H1 (cell line): ENCODE results near the gene HOXB5. TPM values are rescaled to one million over a fixed set of nuclear protein-coding genes. Genes with fewer than 3 reads are reported as not detected.

Source experiments
- CTCF ChIA-PET: fragments of 300-600 bp; sonication (Branson Sonifier 250); formaldehyde crosslinking; loops from one replicate; lab custom pipeline; 2021; ENCODE audit not compliant: partially characterized antibody; lab: Charles Lee
- POLR2A ChIA-PET: fragments of 300-600 bp; sonication (Branson Sonifier 250); formaldehyde crosslinking; loops from one replicate; lab custom pipeline; 2021; ENCODE audit warnings: inconsistent platforms; ENCODE audit not compliant: partially characterized antibody; lab: Charles Lee
- DNase-seq, 2 experiments: peaks; one replicate each; pipeline versions ENCODE4 v3.0.0 to v3.0.0-alpha.2; 2010 to 2022; ENCODE audit warnings: low spot score in 2 of 2, low read depth in 1 of 2, mixed read lengths in 1 of 2
- FAIRE-seq: peaks from 2 replicates; lab custom pipeline; 2011; peaks lifted over from hg19 to GRCh38; lab: Jason Lieb, UNC
- H2AFZ ChIP-seq: 2 replicates; pipeline ENCODE4 v1.8.1; 2012; ENCODE audit warnings: low read length, inconsistent platforms
- H2AK5ac ChIP-seq: 2 replicates; pipeline ENCODE4 v1.6.1; 2013; ENCODE audit warnings: low read depth, low read length
- H2BK120ac ChIP-seq: replicated peaks from 2 replicates; pipeline ENCODE3; 2013; ENCODE audit warnings: low read depth, low read length, inconsistent platforms
- H2BK12ac ChIP-seq: 2 replicates; pipeline ENCODE4 v1.6.1; 2013; ENCODE audit warnings: low read depth, low read length
- H2BK15ac ChIP-seq: 2 replicates; pipeline ENCODE4 v1.6.1; 2013; ENCODE audit warnings: low read length
- H2BK20ac ChIP-seq: 2 replicates; pipeline ENCODE4 v1.6.1; 2013; ENCODE audit warnings: low read length
- H2BK5ac ChIP-seq: 2 replicates; pipeline ENCODE4 v1.6.1; 2013; ENCODE audit warnings: low read depth, low read length
- H3K14ac ChIP-seq: 2 replicates; pipeline ENCODE4 v1.6.1; 2013; ENCODE audit warnings: inconsistent platforms; ENCODE audit not compliant: insufficient read length
- H3K18ac ChIP-seq: 2 replicates; pipeline ENCODE4 v1.6.1; 2013; ENCODE audit warnings: low read length; ENCODE audit errors: extremely low read depth
- H3K23ac ChIP-seq: 2 replicates; pipeline ENCODE4 v1.6.1; 2013; ENCODE audit warnings: inconsistent platforms; ENCODE audit not compliant: insufficient read length
- H3K23me2 ChIP-seq: 2 replicates; pipeline ENCODE4 v1.6.1; 2013; ENCODE audit warnings: low read depth, low read length
- H3K27ac ChIP-seq: 2 replicates; pipeline ENCODE4 v1.6.1; 2011; ENCODE audit warnings: low read depth, low read length, inconsistent platforms
- H3K27me3 ChIP-seq, 4 experiments: replicated peaks in 1 of 4; 1 replicate in 1 of 4; 2 replicates in 3 of 4; pipeline versions ENCODE4 v1.6.1 to v1.8.1; 2011 to 2013; ENCODE audit warnings: low read length in 3 of 4, mild to moderate bottlenecking in 3 of 4, inconsistent platforms in 2 of 4, mixed read lengths in 2 of 4, moderate library complexity in 1 of 4; ENCODE audit not compliant: control insufficient read depth in 3 of 4, insufficient read depth in 3 of 4; ENCODE audit errors: extremely low read depth in 1 of 4
- H3K36me3 ChIP-seq, 4 experiments: 2 replicates each; pipeline versions ENCODE4 v1.6.1 to v1.8.1; 2011 to 2013; ENCODE audit warnings: mild to moderate bottlenecking in 4 of 4, low read length in 3 of 4, moderate library complexity in 2 of 4, control low read depth in 1 of 4, inconsistent platforms in 1 of 4; ENCODE audit not compliant: insufficient read depth in 4 of 4, control insufficient read depth in 2 of 4
- H3K4ac ChIP-seq: replicated peaks from 2 replicates; pipeline ENCODE3; 2013; ENCODE audit warnings: low read length, low read depth, mixed read lengths, inconsistent platforms; ENCODE audit not compliant: insufficient read length
- H3K4me1 ChIP-seq, 4 experiments: replicated peaks in 1 of 4; 1 replicate in 1 of 4; 2 replicates in 3 of 4; pipeline versions ENCODE4 v1.6.1 to v1.8.1; 2011 to 2013; ENCODE audit warnings: low read length in 3 of 4, inconsistent platforms in 2 of 4, mixed read lengths in 1 of 4; ENCODE audit not compliant: insufficient read depth in 4 of 4, control insufficient read depth in 3 of 4
- H3K4me2 ChIP-seq, 2 experiments: 2 replicates each; pipeline versions ENCODE4 v1.6.1 to v1.8.1; 2011 to 2013; ENCODE audit warnings: low read depth in 2 of 2, low read length in 2 of 2, control low read depth in 1 of 2, inconsistent platforms in 1 of 2, mild to moderate bottlenecking in 1 of 2; ENCODE audit not compliant: insufficient read depth in 1 of 2
- H3K4me3 ChIP-seq, 4 experiments: fragments of 200-600, 300-600 bp in 1 of 4; sonication (generic), shearing (Covaris generic), sonication (Bioruptor Twin) in 1 of 4; 2 replicates each; pipeline versions ENCODE4 v1.5.1 to v1.8.1; 2011 to 2016; ENCODE audit warnings: low read length in 4 of 4, low read depth in 3 of 4, control low read depth in 2 of 4, inconsistent platforms in 2 of 4, mild to moderate bottlenecking in 2 of 4, mixed read lengths in 1 of 4, moderate library complexity in 1 of 4; ENCODE audit not compliant: insufficient read depth in 2 of 4; ENCODE audit errors: extremely low read depth in 1 of 4
- H3K56ac ChIP-seq: replicated peaks from 2 replicates; pipeline ENCODE3; 2013; ENCODE audit warnings: low read depth, mild to moderate bottlenecking, mixed read lengths, low read length, inconsistent platforms; ENCODE audit not compliant: insufficient read length
- H3K79me1 ChIP-seq: 2 replicates; pipeline ENCODE4 v1.6.1; 2013; ENCODE audit warnings: low read depth, low read length, control low read depth
- H3K79me2 ChIP-seq, 2 experiments: 2 replicates each; pipeline versions ENCODE4 v1.6.1 to v1.8.1; 2012 to 2013; ENCODE audit warnings: low read length in 2 of 2, mild to moderate bottlenecking in 2 of 2, inconsistent platforms in 1 of 2; ENCODE audit not compliant: insufficient read depth in 2 of 2, control insufficient read depth in 1 of 2
- H3K9ac ChIP-seq, 4 experiments: replicated peaks in 1 of 4; 1 replicate in 1 of 4; 2 replicates in 3 of 4; pipeline versions ENCODE4 v1.6.1 to v1.8.1; 2011 to 2013; ENCODE audit warnings: low read depth in 3 of 4, low read length in 3 of 4, control low read depth in 2 of 4, mild to moderate bottlenecking in 2 of 4, moderate library complexity in 2 of 4, inconsistent platforms in 1 of 4; ENCODE audit errors: extremely low read depth in 1 of 4
- H3K9me3 ChIP-seq, 2 experiments: 2 replicates each; pipeline versions ENCODE4 v1.6.1 to v1.8.1; 2012 to 2013; ENCODE audit warnings: mild to moderate bottlenecking in 2 of 2, moderate library complexity in 2 of 2, control low read depth in 1 of 2, inconsistent platforms in 1 of 2, low read depth in 1 of 2, low read length in 1 of 2, mixed read lengths in 1 of 2; ENCODE audit not compliant: insufficient read depth in 2 of 2
- H4K20me1 ChIP-seq, 2 experiments: replicated peaks in 1 of 2; 2 replicates each; pipeline versions ENCODE3 to v1.8.1; 2011 to 2013; ENCODE audit warnings: inconsistent platforms in 2 of 2, low read length in 2 of 2, mild to moderate bottlenecking in 1 of 2; ENCODE audit not compliant: insufficient read depth in 2 of 2, control insufficient read depth in 1 of 2
- H4K5ac ChIP-seq: 2 replicates; pipeline ENCODE4 v1.6.1; 2013; ENCODE audit warnings: low read length, low read depth, mixed read lengths, inconsistent platforms; ENCODE audit not compliant: insufficient read length
- H4K8ac ChIP-seq: 2 replicates; pipeline ENCODE4 v1.8.0; 2013; ENCODE audit warnings: mild to moderate bottlenecking, moderate library complexity, low read length, inconsistent platforms; ENCODE audit not compliant: insufficient read depth; ENCODE audit errors: extremely low read depth
- H4K91ac ChIP-seq: replicated peaks from 2 replicates; pipeline ENCODE3; 2013; ENCODE audit warnings: low read length, mixed read lengths, inconsistent platforms; ENCODE audit not compliant: insufficient read length
- CBX8 ChIP-seq: fragments of 300-800, 300-1000 bp; sonication (generic); IDR thresholded peaks from 2 replicates; pipeline ENCODE4 v1.7.1; 2016; ENCODE audit warnings: low read depth, low read length, borderline replicate concordance
- JUN ChIP-seq: IDR thresholded peaks from 2 replicates; pipeline ENCODE4 v1.6.1; 2011; ENCODE audit warnings: low read depth, mild to moderate bottlenecking, improper control_type of control experiment, low read length
- KDM4A ChIP-seq: IDR thresholded peaks from one replicate; pipeline ENCODE4 v1.7.1; 2012; ENCODE audit warnings: low read depth, mild to moderate bottlenecking, moderate library complexity, low read length, inconsistent platforms; ENCODE audit not compliant: severe bottlenecking
- SP4 ChIP-seq: IDR thresholded peaks from 2 replicates; pipeline ENCODE4 v1.6.1; 2012; ENCODE audit warnings: low read length, inconsistent platforms
- TBP ChIP-seq: IDR thresholded peaks from 2 replicates; pipeline ENCODE4 v1.6.1; 2011; ENCODE audit warnings: low read depth, low read length, improper control_type of control experiment
- WGBS, 2 experiments: shearing (Covaris generic) in 1 of 2; methylation state at CpG; one replicate each; pipeline versions ENCODE4 v1.1.6 to v1.1.7; 2013 to 2015; ENCODE audit warnings: low lambda C conversion rate in 2 of 2, mixed read lengths in 2 of 2, inconsistent platforms in 1 of 2, low coverage in 1 of 2, missing lambda C conversion rate in 1 of 2; ENCODE audit not compliant: insufficient replicate concordance in 2 of 2, insufficient coverage in 1 of 2, insufficient read length in 1 of 2; ENCODE audit errors: extremely low coverage in 1 of 2, missing lambda C conversion rate in 1 of 2; 5-methylcytosine and 5-hydroxymethylcytosine counted together
- polyA plus RNA-seq, 7 experiments: library from polyadenylated mRNA; depleted of rRNA in 3 of 7; stranded (reverse) in 5 of 7; unstranded in 2 of 7; fragments of >200 nt in 5 of 7; fragments of 200-250 nt in 2 of 7; gene quantifications; 1 replicate in 5 of 7; 2 replicates in 1 of 7; 4 replicates in 1 of 7; pipeline versions ENCODE4 v1.2.1 to v1.2.3, GENCODE V29; 2011 to 2013; ENCODE audit warnings: missing spikeins in 2 of 7, mixed read lengths in 2 of 7
- total RNA-seq: library from RNA; stranded (reverse); fragmentation: NEBNext Ultra II Directional; extraction: Animal tissue kit (Norgen Biotek cat#: 25700); gene quantifications from 2 replicates; pipeline ENCODE4 v1.2.1, GENCODE V29; 2021

The HOXB5 gene
- total and polyA plus RNA-seq, 2 of the 8 experiments (the other 6 are each of a cell fraction or from before 2014, with no cell fraction given), result not detected

- DNase-seq (no peak), FAIRE-seq (no peak)
- Histone ChIP-seq H3K27me3 (peaks cover 97 to 100% (median 99%) of the 10 kb centered on the region in 4 experiments), H2AK5ac (no peak overlapping the region), H3K79me2 (no peaks in the 10 kb centered on the region), H4K5ac (no peak overlapping the region), H3K4me2 (peak overlapping the region; percentile 41 to 57; a peak in 1 of 4 replicates), H3K4ac (no peak overlapping the region), H3K23ac (no peak overlapping the region), H2BK20ac (no peak overlapping the region), H2AFZ (no peak overlapping the region), H4K20me1 (peaks cover 28 to 35% of the 10 kb centered on the region in 2 experiments), H3K23me2 (peaks cover 2% of the 10 kb centered on the region; the same call in 1 of the 2 replicates), H3K9me3 (no peaks in the 10 kb centered on the region; a peak in 1 of 4 replicates), H3K27ac (no peak overlapping the region), H4K91ac (no peak overlapping the region), H2BK120ac (no peak overlapping the region), H3K4me3 (peak overlapping the region in 1 of 4 experiments; percentile 46; a peak in 2 of 8 replicates), H3K4me1 (peaks cover 0 to 7% (median 4%) of the 10 kb centered on the region in 4 experiments; a peak in 5 of 7 replicates), H2BK5ac (no peak overlapping the region), H4K8ac (no peak overlapping the region), H3K36me3 (peaks cover 0 to 18% (median 0%) of the 10 kb centered on the region in 4 experiments; a peak in 1 of 8 replicates), H2BK15ac (no peak overlapping the region), H3K14ac (no peak overlapping the region), H3K56ac (no peak overlapping the region), H2BK12ac (no peak overlapping the region), H3K79me1 (no peaks in the 10 kb centered on the region), H3K9ac (no peak overlapping the region), H3K18ac (no peak overlapping the region)
- ChIA-PET CTCF (no interaction called here), POLR2A (no interaction called here)
- no peak for TF ChIP-seq JUN
- TF ChIP-seq SP4, result no peak
- 0 out of 2 replicates have a peak, but pooled peaks have one; percentile 34 for TF ChIP-seq CBX8
- no peak for TF ChIP-seq KDM4A
- no peak for TF ChIP-seq TBP
- 10% methylated on average over 19 of the region's 22 CpGs; no CpG with 5 or more reads in 1 of the 2 experiments for WGBS, 2 experiments
These were observed 17.6 kb upstream of the HOXB5 start for GRCh38 chr17:48611213-48611612.
